Ovary (tissue), 9 donors: Measurements from ENCODE around the gene DARS2. TPM values are rescaled to one million over a fixed set of nuclear protein-coding genes. Genes with fewer than 3 reads are reported as not detected.
"Not testable (repeated sequence)": the region's sequence is repeated elsewhere in the genome, so short reads cannot be mapped to it uniquely, and the experiment has no call there.

Source experiments
- DNase-seq, 5 donors: peaks; one replicate each; pipeline ENCODE4 v3.0.0-alpha.2; 2019 to 2020
- H3K27ac ChIP-seq, 2 donors: fragments of 200-600 bp; one replicate each; pipeline versions ENCODE4 v1.5.1 to v1.8.0; 2019 to 2022
- H3K27me3 ChIP-seq: fragments of 200-600 bp; one replicate; pipeline ENCODE4 v1.8.0; 2022
- H3K36me3 ChIP-seq: fragments of 200-600 bp; sonication (generic); one replicate; pipeline ENCODE4 v1.5.1; 2019
- H3K4me1 ChIP-seq: one replicate; pipeline ENCODE4 v1.8.1; 2013; ENCODE audit warnings: mild to moderate bottlenecking, moderate library complexity; ENCODE audit not compliant: insufficient read depth
- H3K4me3 ChIP-seq: fragments of 200-600 bp; sonication (generic); one replicate; pipeline ENCODE4 v1.5.1; 2017
- H3K9me3 ChIP-seq, 2 donors: fragments of 200-600 bp in 1 of 2; sonication (generic) in 1 of 2; one replicate each; pipeline versions ENCODE4 v1.5.1 to v1.8.1; 2013 to 2019; ENCODE audit warnings: mild to moderate bottlenecking in 1 of 2, moderate library complexity in 1 of 2
- CTCF ChIP-seq, 3 donors: fragments of 450-650 bp in 2 of 3; fragments of 200-600 bp in 1 of 3; IDR thresholded peaks; one replicate each; pipeline versions ENCODE4 v1.5.1 to v1.8.0; 2016 to 2022; ENCODE audit warnings: antibody characterized with exemption in 3 of 3, mild to moderate bottlenecking in 1 of 3
- EP300 ChIP-seq: sonication (generic); formaldehyde crosslinking; IDR thresholded peaks from one replicate; pipeline ENCODE4 v1.6.1; 2017; ENCODE audit warnings: antibody characterized with exemption
- POLR2A ChIP-seq: fragments of 450-650 bp; IDR thresholded peaks from one replicate; pipeline ENCODE4 v1.6.1; 2017; ENCODE audit warnings: antibody characterized with exemption, mild to moderate bottlenecking, moderate library complexity
- WGBS, 3 donors: extraction: QIAGEN DNeasy Blood & Tissue Kit in 1 of 3; methylation state at CpG; one replicate each; pipeline versions ENCODE4 v1.1.5 to v1.1.7; 2013 to 2017; 5-methylcytosine and 5-hydroxymethylcytosine counted together
- intact Hi-C, 4 donors: fragments of 100-400 bp; cut with DNase I; formaldehyde crosslinking; loops; one replicate each; pipeline versions ENCODE4 v1.11.0 to v1.15.1; 2022 to 2023
- polyA plus RNA-seq, 2 donors: library from polyadenylated mRNA; stranded (reverse); fragments of 200-250 nt in 1 of 2; fragments of 350-450 nt in 1 of 2; fragmentation: Illumina TruSeq in 1 of 2; extraction: RNeasy Lipid Tissue Mini Kit (QIAGEN cat#74804) in 1 of 2; gene quantifications; one replicate each; pipeline ENCODE4 v1.2.3, GENCODE V29; 2013 to 2014
- total RNA-seq, 7 donors: library from RNA; depleted of rRNA in 2 of 7; stranded (reverse); fragments of >200 nt in 2 of 7; fragmentation: NEBNext Ultra II Directional in 3 of 7; extraction: Animal tissue kit (Norgen Biotek cat#: 25700) in 3 of 7; gene quantifications; one replicate each; pipeline versions ENCODE4 v1.1.0 to v1.2.4, GENCODE V29; 2016 to 2023
- donor health status: DM: no; HTN: no; CAD: no; lungs with moderate emphysema.
- donor health status: DM: no; HTN: no; CAD: no.
- donor health status: Bipolar disorder and iron deficiency.
- donor health status: DM: yes; HTN: yes; CAD: no.
- donor health status: DM: no; HTN: no; CAD: no.
- donor health status: DM: yes; HTN: yes; CAD: no.

Gene DARS2
- total and polyA plus RNA-seq, 9 donors, result 4.3 to 20.5 (median 9.1) TPM

- no peaks in the 10 kb centered on the region for H3K9me3 ChIP-seq
- intact Hi-C loops, result no loop called here
- no peak overlapping the region for H3K4me3 ChIP-seq
- no peaks in the 10 kb centered on the region for H3K4me1 ChIP-seq
- DNase-seq, result no peak
- no peak overlapping the region for H3K27ac ChIP-seq
- no peaks in the 10 kb centered on the region for H3K27me3 ChIP-seq
- no peaks in the 10 kb centered on the region for H3K36me3 ChIP-seq
- TF ChIP-seq CTCF (IDR thresholded peaks at IDR 0.05) (no peak), EP300 (no peak), POLR2A (no peak)
- 93 to 96% (median 95%) methylated on average over 2 of the region's 2 CpGs for WGBS, 3 donors
These were observed 34.6 kb upstream of the DARS2 start for GRCh38 chr1:173789841-173790240.

DNA sequence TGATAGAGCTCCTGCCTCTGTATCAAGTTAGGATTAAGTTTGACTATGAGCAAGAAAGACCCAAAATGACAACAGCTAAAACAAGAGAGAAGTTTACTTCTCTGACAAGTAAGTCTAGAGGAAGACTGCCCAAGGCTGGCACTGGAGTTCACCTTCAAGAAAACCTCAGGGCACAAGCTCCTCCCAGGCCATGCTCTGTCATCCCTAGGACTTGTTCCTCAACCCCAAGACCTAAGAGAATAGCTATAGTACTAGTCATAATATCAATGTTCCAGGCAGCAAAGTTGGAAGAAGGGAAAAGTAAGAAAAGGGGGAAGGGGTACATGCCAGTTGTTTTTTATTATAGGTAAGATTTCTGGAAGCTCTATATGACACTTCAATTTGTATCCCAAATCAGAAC is 26.4 kb upstream of the DARS2 start:
- TF ChIP-seq CTCF (IDR thresholded peaks at IDR 0.05) (no peak), POLR2A (no peak), EP300 (no peak)
- no peak for DNase-seq
- Histone ChIP-seq H3K9me3 (no peaks in the 10 kb centered on the region), H3K27me3 (no peaks in the 10 kb centered on the region), H3K4me1 (no peaks in the 10 kb centered on the region), H3K4me3 (no peak overlapping the region), H3K36me3 (no peaks in the 10 kb centered on the region), H3K27ac (no peak overlapping the region)
- intact Hi-C loops, result no loop called here

GRCh38 chr1:173799995-173800394 is 24.5 kb upstream of the DARS2 start:
- H3K36me3 ChIP-seq, result not testable (repeated sequence)

DNA sequence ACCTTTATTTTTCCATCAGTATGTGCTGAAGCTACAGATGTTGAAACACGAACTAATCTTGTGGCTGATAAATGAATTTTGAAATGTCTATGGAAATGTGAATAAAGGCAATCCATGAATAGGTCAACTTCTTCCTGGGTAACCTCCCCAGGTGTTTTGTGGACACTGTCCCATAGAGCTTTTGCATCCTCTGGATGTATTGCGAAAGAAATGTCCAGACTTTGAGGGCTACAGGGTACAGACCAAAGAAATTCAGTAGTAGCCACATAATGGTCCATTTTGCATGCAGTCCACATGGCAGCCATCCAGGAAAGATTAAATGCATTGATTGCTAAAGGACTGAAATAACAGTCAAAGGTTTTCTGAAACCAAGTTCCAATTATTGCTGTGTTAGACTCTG is 21.5 kb upstream of the DARS2 start:
- Histone ChIP-seq H3K4me1 (no peaks in the 10 kb centered on the region), H3K4me3 (no peak overlapping the region), H3K27me3 (no peaks in the 10 kb centered on the region), H3K36me3 (no peaks in the 10 kb centered on the region), H3K9me3 (no peaks in the 10 kb centered on the region), H3K27ac (no peak overlapping the region)
- intact Hi-C loops, result no loop called here
- no peak for DNase-seq
- WGBS, 3 donors, result 89 to 95% (median 93%) methylated on average over 2 of the region's 2 CpGs
- TF ChIP-seq CTCF (IDR thresholded peaks at IDR 0.05) (no peak), EP300 (no peak), POLR2A (no peak)

More at GRCh38 chr1:173799995-173800394, 24.5 kb upstream of the DARS2 start:
- H3K27ac ChIP-seq, H3K9me3 ChIP-seq, H3K4me3 ChIP-seq, H3K4me1 ChIP-seq, DNase-seq, H3K27me3 ChIP-seq, intact Hi-C loops: not testable (repeated sequence)
- WGBS, 3 donors, result 94 to 98% (median 95%) methylated on average over 1 of the region's 1 CpG

DNA sequence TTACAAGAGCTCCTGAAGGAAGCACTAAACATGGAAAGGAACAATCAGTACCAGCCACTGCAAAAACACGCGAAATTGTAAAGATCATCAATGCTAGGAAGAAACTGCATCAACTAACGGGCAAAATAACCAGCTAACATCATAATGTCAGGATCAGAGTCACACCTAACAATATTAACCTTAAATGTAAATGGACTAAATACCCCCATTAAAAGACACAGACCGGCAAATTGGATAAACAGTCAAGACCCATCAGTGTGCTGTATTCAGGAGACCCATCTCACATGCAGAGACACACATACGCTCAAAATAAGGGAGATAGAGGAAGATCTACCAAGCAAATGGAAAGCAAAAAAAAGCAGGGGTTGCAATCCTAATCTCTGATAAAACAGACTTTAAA is 10.8 kb upstream of the DARS2 start:
- H3K4me1 ChIP-seq, H3K9me3 ChIP-seq, H3K36me3 ChIP-seq, H3K27me3 ChIP-seq, H3K27ac ChIP-seq, DNase-seq, H3K4me3 ChIP-seq, intact Hi-C loops: not testable (repeated sequence)
- WGBS, 3 donors, result 96 to 97% (median 97%) methylated on average over 5 of the region's 5 CpGs

DNA sequence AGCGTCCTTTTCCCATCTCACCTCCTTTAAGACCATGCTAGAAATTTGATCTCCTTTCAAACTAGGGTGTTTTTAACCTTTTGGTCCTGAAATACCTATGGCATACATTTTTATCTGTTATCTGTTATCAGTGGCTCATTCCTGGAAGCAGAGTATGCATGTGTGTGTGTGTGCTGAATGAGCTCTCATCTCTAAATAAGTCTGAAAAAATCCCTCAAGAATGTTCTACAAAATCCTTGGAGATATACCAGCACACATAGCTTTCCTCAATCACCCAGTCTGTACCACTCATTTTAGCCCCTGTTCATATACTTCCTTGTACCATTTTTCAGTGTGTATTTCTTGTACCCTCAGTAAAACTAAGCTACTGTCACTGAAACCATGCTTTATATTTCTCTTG is 6.0 kb upstream of the DARS2 start:
- no peak for DNase-seq
- Histone ChIP-seq H3K36me3 (no peaks in the 10 kb centered on the region), H3K9me3 (no peaks in the 10 kb centered on the region), H3K27me3 (no peaks in the 10 kb centered on the region), H3K27ac (no peak overlapping the region), H3K4me3 (no peak overlapping the region), H3K4me1 (no peaks in the 10 kb centered on the region)
- WGBS, 3 donors, result 68 to 90% (median 75%) methylated on average over 1 of the region's 1 CpG
- no peak for TF ChIP-seq POLR2A
- no peak for TF ChIP-seq CTCF (IDR thresholded peaks at IDR 0.05)
- TF ChIP-seq EP300, result no peak
- intact Hi-C loops, result no loop called here
